ENCODE data around the gene BTAF1.

BTAF1 gene

GRCh38 chr10:92076722-92077121 is 153.2 kb downstream of the BTAF1 start:
- TF ChIP-seq CTCF (IDR thresholded peaks at IDR 0.05; ENCODE audit: extremely low read depth, insufficient read depth, missing control alignments) = no peak
- DNase-seq (ENCODE audit: low spot score) = no peak
- in situ Hi-C loops (cut with MboI; ENCODE audit: low pct_unique_long_range_greater_than_20kb, low sequenced_read_pairs, unreplicated experiment) = no loop called here

GRCh38 chr10:92079003-92079402 is 155.4 kb downstream of the BTAF1 start:
- no peak for DNase-seq (ENCODE audit: low spot score)
- no peak for TF ChIP-seq CTCF (IDR thresholded peaks at IDR 0.05; ENCODE audit: extremely low read depth, insufficient read depth, missing control alignments)
- in situ Hi-C loops (cut with MboI; ENCODE audit: low pct_unique_long_range_greater_than_20kb, low sequenced_read_pairs, unreplicated experiment) = no loop called here
